G401 (cell line): ENCODE data around the gene UBE2K. TPM values are rescaled to one million over a fixed set of nuclear protein-coding genes. Genes with fewer than 3 reads are reported as not detected.
"Not testable (repeated sequence)": the region's sequence is repeated elsewhere in the genome, so short reads cannot be mapped to it uniquely, and the experiment has no call there.

Experiments used
- DNase-seq: peaks from one replicate; pipeline ENCODE4 v3.0.0-alpha.2; 2015; ENCODE audit warnings: low spot score
- in situ Hi-C: cut with HindIII; loops from 2 replicates; pipeline ENCODE4 v1.10.0; 2016; ENCODE audit warnings: low sequenced_read_pairs, mixed read lengths
- total RNA-seq: library from RNA; depleted of rRNA; stranded (reverse); fragments of >200 nt; shearing (Covaris generic); gene quantifications from 2 replicates; pipeline ENCODE4 v1.2.3, GENCODE V29; 2014

Gene UBE2K
- total RNA-seq, 1 experiment from 2014 or later, result 32.4 TPM

GRCh38 chr4:39682138-39682537 is 15.8 kb upstream of the UBE2K start:
- in situ Hi-C loops, result no loop called here
- no peak for DNase-seq

DNA sequence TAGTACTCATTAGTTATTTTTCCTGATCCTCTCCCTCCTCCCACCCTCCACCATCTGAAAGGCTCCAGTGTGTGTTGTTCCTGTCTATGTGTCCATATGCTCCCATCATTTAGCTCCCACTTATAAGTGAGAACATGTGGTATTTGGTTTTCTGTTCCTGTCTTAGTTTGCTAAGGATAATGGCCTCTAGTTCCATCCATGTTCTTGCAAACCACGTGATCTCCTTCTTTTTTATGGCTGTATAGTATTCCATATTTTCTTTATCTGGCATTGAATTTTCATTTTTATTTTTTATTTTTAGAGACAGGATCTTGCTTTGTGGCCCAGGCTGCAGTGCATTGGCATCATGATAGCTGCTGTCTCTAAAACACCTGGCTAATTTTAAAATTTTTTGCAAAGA is 11.9 kb upstream of the UBE2K start:
- in situ Hi-C loops, result no loop called here
- DNase-seq, result no peak

- in situ Hi-C loops, result no loop called here
- no peak for DNase-seq
Measured at GRCh38 chr4:39687014-39687413, 10.9 kb upstream of the UBE2K start.

DNA sequence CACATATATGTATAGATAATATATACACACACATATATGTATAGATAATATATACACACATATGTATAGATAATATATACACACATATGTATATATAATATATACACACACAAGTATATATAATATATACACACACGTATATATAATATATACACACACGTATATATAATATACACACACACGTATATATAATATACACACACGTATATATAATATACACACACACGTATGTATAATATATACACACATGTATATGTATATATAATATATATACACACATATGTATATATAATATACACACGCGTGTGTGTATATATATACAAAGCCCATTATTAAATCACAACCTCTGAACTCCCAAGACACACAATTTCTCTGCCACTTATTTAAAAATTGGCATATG is 8.0 kb upstream of the UBE2K start:
- in situ Hi-C loops, result no loop called here
- DNase-seq, result no peak

DNA sequence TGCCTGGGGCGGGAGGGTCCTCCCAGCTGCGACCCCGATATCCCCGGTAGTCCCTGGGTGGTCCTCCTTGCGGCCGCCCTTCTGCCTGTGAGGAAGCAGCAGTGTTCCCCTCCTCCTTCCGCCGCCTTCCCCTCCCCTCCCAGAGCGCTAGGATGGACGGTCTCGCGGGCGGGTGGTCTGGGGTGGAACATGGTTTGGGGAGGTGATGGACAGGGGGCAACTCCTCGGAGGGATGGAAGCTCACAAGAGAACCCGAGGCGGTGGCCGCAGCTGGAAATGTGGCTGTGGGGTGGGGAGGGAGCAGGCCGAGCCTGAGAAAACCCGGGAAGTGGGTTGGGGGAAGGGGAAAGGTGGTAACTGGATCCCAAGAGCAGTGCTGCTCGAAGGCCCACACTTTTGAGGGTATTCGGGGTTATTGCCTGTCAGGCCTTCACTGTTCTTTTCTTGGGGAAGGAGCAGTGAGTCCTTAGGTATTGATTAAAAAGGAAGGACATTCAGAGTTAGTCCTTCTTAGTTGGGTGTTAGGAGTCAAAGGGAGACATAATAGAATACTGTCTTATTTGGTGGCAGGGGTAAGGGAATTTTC is 581 bp downstream of the UBE2K start:
- peak; percentile 54 for DNase-seq
- in situ Hi-C loops, result no loop called here

DNA sequence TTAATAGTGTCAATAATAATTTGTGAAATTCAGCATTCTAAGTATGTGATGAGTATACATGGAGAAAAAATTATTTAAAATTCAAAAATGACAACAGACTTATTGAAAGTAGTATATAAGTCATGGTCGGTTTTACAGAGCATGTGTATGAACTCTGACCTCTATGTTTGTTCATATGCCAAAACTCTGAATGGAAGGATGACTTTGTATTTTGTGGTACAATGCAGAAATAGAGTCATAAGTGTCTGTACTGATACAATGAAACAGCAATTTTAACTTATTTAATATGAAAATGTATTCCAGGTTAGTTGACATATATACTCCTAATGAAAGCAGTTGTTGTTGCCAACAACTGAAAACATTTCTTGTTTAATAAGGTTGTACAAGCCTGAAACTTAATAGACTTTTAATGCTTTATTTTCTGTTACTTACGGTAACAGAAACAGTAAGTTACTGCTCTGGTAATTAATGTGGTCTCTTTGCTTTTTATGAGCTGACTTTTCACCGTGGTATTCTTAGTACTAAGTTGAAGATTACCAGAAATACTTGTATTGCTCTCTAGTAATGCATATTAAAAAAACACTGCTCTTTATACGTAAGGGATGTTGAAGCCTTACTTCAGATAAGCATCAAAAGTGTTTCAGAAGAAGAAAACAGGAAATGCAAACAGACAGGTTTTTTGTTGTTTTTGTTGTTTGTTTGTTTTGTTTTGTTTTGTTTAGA is 1.9 kb downstream of the UBE2K start:
- no peak for DNase-seq
- in situ Hi-C loops, result no loop called here

DNA sequence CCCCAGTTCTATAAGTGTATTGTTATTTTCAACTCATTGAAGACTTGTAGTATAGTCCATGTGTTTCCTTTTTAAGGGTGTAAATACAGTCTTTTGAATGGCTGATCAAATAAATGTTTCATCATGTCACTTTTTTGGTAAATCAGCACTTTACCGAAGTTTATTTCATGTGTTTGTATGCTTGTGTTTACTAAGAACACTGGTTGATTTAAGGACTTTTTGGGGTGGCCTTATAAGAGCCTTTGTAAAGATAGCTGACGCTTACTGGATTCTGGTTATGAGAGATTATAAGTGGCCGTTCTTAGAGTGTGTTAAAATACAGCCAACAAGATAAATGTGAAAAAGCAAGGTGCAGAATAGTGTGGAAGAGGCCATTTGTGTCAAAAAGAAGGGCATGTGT is 2.6 kb downstream of the UBE2K start:
- no peak for DNase-seq
- in situ Hi-C loops, result no loop called here

- no peak for DNase-seq
- in situ Hi-C loops, result no loop called here
Measured at GRCh38 chr4:39702716-39703115, 4.8 kb downstream of the UBE2K start.

DNA sequence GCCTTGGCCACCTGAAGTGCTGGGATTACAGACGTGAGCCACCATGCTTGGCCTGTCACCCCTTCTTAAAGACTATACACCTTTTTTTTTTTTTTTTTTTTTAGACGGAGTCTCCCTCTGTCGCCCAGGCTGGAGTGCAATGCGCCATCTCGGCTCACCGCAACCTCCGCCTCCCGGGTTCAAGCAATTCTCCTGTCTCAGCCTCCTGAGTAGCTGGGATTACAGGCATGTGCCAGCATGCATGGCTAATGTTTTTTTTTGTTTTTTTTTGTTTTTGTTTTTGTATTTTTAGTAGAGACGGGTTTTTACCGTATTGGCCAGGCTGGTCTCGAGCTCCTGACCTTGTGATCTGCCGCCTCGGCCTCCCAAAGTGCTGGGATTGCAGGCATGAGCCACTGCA is 6.9 kb downstream of the UBE2K start:
- in situ Hi-C loops, DNase-seq: not testable (repeated sequence)

- in situ Hi-C loops, result no loop called here
- peak; percentile 72 for DNase-seq
Measured at GRCh38 chr4:39706334-39706733, 8.4 kb downstream of the UBE2K start.

DNA sequence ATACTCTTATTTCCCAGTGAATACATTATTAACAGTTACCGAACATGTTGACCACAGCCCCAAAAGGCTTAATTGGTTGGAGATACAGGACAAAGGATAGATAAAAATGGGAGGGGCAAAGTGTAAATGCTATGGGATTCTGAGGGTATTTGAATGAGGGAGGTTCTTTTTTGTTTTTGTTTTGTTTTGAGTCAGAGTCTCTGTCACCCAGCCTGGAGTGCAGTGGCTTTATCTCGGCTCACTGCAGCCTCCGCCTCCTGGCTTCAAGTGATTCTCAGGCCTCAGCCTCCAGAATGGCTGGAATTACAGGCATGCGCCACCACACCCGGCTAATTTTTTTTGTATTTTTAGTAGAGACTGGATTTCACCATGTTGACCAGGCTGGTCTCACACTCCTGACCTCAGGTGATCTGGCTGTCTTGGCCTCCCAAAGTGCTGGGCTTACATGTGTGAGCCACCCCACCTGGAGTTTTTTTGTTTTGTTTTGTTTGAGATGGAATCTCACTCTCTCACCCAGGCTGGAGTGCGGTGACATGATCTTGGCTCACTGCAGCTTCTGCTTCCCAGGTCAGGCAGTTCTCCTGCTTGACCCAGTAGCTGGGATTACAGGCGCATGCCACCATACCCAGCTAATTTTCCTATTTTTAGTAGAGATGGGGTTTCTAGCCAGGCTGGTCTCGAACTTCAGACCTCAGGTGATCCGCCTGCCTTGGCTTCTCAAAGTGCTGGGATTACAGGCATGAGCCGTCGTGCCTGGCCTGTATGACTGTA is 9.0 kb downstream of the UBE2K start:
- in situ Hi-C loops, result no loop called here

GRCh38 chr4:39710098-39710896 is 12.4 kb downstream of the UBE2K start:
- DNase-seq, result no peak
- in situ Hi-C loops, result no loop called here

More for the DNA sequence above, 9.0 kb downstream of the UBE2K start:
- no peak for DNase-seq

GRCh38 chr4:39712819-39713607 is 15.1 kb downstream of the UBE2K start:
- in situ Hi-C loops, result no loop called here
- no peak for DNase-seq

DNA sequence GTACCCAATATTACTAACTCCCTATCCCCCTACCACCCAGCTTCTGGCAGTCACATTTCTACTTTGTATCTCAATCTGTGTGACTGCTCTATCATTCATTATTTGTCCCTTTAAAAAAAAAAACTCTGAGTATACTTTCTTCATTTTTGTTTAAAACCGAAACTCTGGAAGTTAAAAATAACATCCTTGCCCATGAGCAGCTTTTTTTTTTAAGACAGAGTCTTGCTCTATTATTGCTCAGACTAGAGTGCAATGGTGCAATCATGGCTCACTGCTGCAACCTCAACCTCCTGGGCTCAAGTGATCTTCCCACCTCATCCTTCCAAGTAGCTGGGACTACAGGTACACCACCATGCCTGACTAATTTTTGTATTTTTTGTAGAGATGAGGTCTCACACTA is 15.8 kb downstream of the UBE2K start:
- in situ Hi-C loops, result no loop called here
- no peak for DNase-seq

- in situ Hi-C loops, result no loop called here
- no peak for DNase-seq
Measured at GRCh38 chr4:39714166-39714565, 16.2 kb downstream of the UBE2K start.

DNA sequence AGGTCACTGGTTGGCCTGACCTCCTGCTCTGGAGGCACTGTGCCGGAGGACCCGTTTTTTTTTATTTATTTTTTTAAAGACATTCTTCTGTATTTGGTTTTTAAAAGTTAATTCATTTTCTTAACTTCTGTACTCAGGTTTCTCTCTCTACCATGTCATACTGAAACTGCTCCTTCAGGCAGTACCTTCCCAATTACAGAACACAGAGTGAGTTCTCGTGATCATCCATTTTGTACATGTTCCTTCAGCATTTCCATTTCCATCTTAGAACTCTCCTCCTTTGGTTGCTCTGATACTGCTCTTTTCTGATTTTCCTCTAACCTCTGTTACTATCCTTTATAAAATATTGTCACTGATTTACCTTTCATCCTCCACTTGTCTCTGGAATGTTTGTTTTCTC is 17.9 kb downstream of the UBE2K start:
- DNase-seq, result no peak
- in situ Hi-C loops, result no loop called here

GRCh38 chr4:39716356-39716755 is 18.4 kb downstream of the UBE2K start:
- DNase-seq, result no peak
- in situ Hi-C loops, result no loop called here

DNA sequence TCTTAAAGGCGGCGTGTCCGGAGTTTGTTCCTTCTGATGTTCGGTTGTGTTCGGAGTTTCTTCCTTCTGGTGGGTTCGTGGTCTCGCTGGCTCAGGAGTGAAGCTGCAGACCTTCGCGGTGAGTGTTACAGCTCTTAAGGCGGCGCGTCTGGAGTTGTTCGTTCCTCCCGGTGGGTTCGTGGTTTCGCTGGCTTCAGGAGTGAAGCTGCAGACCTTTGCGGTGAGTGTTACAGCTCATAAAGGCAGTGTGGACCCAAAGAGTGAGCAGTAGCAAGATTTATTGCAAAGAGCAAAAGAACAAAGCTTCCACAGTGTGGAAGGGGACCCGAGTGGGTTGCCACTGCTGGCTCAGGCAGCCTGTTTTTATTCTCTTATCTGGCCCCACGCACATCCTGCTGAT is 19.8 kb downstream of the UBE2K start:
- DNase-seq, in situ Hi-C loops: not testable (repeated sequence)
